DMS114 treated with DMSO at 0.1 percent for 48 hours (cell line): ENCODE data around the gene RUFY1.
A peak's percentile ranks its signal among the peaks of the same experiment; 100 is the strongest.
"Not testable (repeated sequence)": the region's sequence is repeated elsewhere in the genome, so short reads cannot be mapped to it uniquely, and the experiment has no call there.

ENCODE experiments used
- DNase-seq: peaks from one replicate; lab custom pipeline; 2025; ENCODE audit not compliant: unreplicated experiment; lab: John Stamatoyannopoulos, UW

The RUFY1 gene

GRCh38 chr5:179533907-179534306 is 16.4 kb upstream of the RUFY1 start:
- DNase-seq, result no peak

GRCh38 chr5:179534431-179534830 is 15.9 kb upstream of the RUFY1 start:
- DNase-seq, result no peak

- no peak for DNase-seq
Measured at GRCh38 chr5:179536676-179537075, 13.7 kb upstream of the RUFY1 start.

- DNase-seq, result no peak
Measured at GRCh38 chr5:179542170-179542569, 8.2 kb upstream of the RUFY1 start.

- not testable (repeated sequence) for DNase-seq
Measured at GRCh38 chr5:179543275-179543674, 7.1 kb upstream of the RUFY1 start.

- DNase-seq, result no peak
Measured at GRCh38 chr5:179553006-179553405, 2.7 kb downstream of the RUFY1 start.

- DNase-seq, result no peak
Measured at GRCh38 chr5:179553875-179554274, 3.5 kb downstream of the RUFY1 start.

- DNase-seq, result no peak
Measured at GRCh38 chr5:179554981-179555380, 4.6 kb downstream of the RUFY1 start.

- DNase-seq, result not testable (repeated sequence)
Measured at GRCh38 chr5:179558261-179558799, 8.0 kb downstream of the RUFY1 start.

- peak; percentile 66 for DNase-seq
Measured at GRCh38 chr5:179558932-179559283, 8.6 kb downstream of the RUFY1 start.

GRCh38 chr5:179559284-179560252 is 9.2 kb downstream of the RUFY1 start:
- DNase-seq, result peak; percentile 97

- DNase-seq, result no peak
Measured at GRCh38 chr5:179564526-179564925, 14.2 kb downstream of the RUFY1 start.

- DNase-seq, result no peak
Measured at GRCh38 chr5:179568721-179569120, 18.4 kb downstream of the RUFY1 start.

GRCh38 chr5:179572386-179572785 is 22.0 kb downstream of the RUFY1 start:
- DNase-seq, result no peak

- DNase-seq, result no peak
Measured at GRCh38 chr5:179577286-179577960, 27.1 kb downstream of the RUFY1 start.

- no peak for DNase-seq
Measured at GRCh38 chr5:179585941-179586401, 35.6 kb downstream of the RUFY1 start.

GRCh38 chr5:179588166-179588565 is 37.8 kb downstream of the RUFY1 start:
- no peak for DNase-seq

- no peak for DNase-seq
Measured at GRCh38 chr5:179595916-179596315, 45.6 kb downstream of the RUFY1 start.

GRCh38 chr5:179596421-179596820 is 46.1 kb downstream of the RUFY1 start:
- DNase-seq, result no peak

- DNase-seq, result no peak
Measured at GRCh38 chr5:179599100-179599499, 48.7 kb downstream of the RUFY1 start.

GRCh38 chr5:179599566-179599965 is 49.2 kb downstream of the RUFY1 start:
- DNase-seq, result no peak

GRCh38 chr5:179599973-179600372 is 49.6 kb downstream of the RUFY1 start:
- DNase-seq, result no peak
